ENCODE data around the gene GRAP.

DNA sequence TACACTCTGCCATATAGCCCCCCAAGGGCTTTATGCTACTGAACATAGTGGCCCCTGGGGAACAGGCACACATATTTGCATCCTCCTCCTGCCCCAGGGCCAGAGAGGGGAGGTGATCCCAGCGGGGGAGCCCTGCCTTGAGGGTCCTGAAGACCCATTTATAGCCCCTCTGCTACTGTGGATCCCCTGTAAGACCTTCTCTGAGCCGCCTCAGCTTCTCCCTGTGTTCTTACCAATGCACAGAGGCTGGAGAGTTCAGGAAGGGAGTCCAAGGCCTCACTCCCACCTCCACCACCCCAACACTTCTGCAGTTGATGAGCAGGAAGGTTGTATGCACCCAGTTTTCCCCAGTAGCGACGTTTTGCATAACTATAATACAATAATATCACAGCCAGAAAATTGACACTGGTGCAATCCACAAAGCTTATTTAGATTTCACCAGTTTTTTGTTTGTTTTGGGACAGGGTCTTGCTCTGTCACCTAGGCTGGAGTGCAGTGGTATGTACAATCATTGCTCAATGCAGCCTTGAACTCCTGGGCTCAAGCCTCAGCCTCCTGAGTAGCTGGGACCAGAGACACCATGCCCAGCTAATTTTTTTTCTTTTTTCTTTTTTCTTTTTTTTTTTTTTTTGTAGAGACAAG, 40.8 kb downstream of the GRAP start:
- TF ChIP-seq, protein P1, sequence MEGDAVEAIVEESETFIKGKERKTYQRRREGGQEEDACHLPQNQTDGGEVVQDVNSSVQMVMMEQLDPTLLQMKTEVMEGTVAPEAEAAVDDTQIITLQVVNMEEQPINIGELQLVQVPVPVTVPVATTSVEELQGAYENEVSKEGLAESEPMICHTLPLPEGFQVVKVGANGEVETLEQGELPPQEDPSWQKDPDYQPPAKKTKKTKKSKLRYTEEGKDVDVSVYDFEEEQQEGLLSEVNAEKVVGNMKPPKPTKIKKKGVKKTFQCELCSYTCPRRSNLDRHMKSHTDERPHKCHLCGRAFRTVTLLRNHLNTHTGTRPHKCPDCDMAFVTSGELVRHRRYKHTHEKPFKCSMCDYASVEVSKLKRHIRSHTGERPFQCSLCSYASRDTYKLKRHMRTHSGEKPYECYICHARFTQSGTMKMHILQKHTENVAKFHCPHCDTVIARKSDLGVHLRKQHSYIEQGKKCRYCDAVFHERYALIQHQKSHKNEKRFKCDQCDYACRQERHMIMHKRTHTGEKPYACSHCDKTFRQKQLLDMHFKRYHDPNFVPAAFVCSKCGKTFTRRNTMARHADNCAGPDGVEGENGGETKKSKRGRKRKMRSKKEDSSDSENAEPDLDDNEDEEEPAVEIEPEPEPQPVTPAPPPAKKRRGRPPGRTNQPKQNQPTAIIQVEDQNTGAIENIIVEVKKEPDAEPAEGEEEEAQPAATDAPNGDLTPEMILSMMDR (conservative IDR thresholded peaks at IDR 0.05; ENCODE audit: low read depth in 2 of 2) = no peak
- TF ChIP-seq, protein P2, sequence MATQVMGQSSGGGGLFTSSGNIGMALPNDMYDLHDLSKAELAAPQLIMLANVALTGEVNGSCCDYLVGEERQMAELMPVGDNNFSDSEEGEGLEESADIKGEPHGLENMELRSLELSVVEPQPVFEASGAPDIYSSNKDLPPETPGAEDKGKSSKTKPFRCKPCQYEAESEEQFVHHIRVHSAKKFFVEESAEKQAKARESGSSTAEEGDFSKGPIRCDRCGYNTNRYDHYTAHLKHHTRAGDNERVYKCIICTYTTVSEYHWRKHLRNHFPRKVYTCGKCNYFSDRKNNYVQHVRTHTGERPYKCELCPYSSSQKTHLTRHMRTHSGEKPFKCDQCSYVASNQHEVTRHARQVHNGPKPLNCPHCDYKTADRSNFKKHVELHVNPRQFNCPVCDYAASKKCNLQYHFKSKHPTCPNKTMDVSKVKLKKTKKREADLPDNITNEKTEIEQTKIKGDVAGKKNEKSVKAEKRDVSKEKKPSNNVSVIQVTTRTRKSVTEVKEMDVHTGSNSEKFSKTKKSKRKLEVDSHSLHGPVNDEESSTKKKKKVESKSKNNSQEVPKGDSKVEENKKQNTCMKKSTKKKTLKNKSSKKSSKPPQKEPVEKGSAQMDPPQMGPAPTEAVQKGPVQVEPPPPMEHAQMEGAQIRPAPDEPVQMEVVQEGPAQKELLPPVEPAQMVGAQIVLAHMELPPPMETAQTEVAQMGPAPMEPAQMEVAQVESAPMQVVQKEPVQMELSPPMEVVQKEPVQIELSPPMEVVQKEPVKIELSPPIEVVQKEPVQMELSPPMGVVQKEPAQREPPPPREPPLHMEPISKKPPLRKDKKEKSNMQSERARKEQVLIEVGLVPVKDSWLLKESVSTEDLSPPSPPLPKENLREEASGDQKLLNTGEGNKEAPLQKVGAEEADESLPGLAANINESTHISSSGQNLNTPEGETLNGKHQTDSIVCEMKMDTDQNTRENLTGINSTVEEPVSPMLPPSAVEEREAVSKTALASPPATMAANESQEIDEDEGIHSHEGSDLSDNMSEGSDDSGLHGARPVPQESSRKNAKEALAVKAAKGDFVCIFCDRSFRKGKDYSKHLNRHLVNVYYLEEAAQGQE (IDR thresholded peaks at IDR 0.05; ENCODE audit: unreplicated experiment) = no peak
- no peak for TF ChIP-seq POLR2AphosphoS5 (IDR thresholded peaks at IDR 0.05; ENCODE audit: low read depth)

Measured in GM23338 (cell line).